OCI-LY7 (cell line): ENCODE results near the gene GBP3. TPM values are rescaled to one million over a fixed set of nuclear protein-coding genes. Genes with fewer than 3 reads are reported as not detected.
"Not testable (repeated sequence)": the region's sequence is repeated elsewhere in the genome, so short reads cannot be mapped to it uniquely, and the experiment has no call there.

ENCODE experiments used
- BruUV-seq: library from RNA; stranded (reverse); fragments of 400-500 nt; replicated peaks from 2 replicates; lab custom pipeline; 2021; lab: Mats Ljungman, UMichigan
- CTCF ChIA-PET: fragments of 300-600 bp; sonication (Branson Sonifier 250); formaldehyde crosslinking; loops from one replicate; lab custom pipeline; 2022; ENCODE audit warnings: antibody characterized with exemption; ENCODE audit not compliant: unreplicated experiment; lab: Charles Lee
- POLR2A ChIA-PET: fragments of 300-600 bp; sonication (Branson Sonifier 250); formaldehyde crosslinking; loops from one replicate; lab custom pipeline; 2022; ENCODE audit warnings: antibody characterized with exemption; lab: Charles Lee
- DNase-seq: peaks from one replicate; pipeline ENCODE4 v3.0.0-alpha.2; 2015; ENCODE audit warnings: low spot score
- H2AFZ ChIP-seq: fragments of 200-600 bp; sonication (generic), shearing (Covaris generic); 2 replicates; pipeline ENCODE4 v1.6.1; 2014; ENCODE audit warnings: mild to moderate bottlenecking, antibody characterized with exemption, low read length, moderate library complexity
- H3K27ac ChIP-seq: fragments of 200-600 bp; sonication (generic); 2 replicates; pipeline ENCODE4 v1.5.1; 2014; ENCODE audit warnings: mixed run types, low read depth, mild to moderate bottlenecking, moderate library complexity, low read length, inconsistent platforms; ENCODE audit not compliant: poor library complexity, severe bottlenecking
- H3K36me3 ChIP-seq: fragments of 200-600 bp; sonication (generic); 2 replicates; pipeline ENCODE4 v1.6.1; 2014; ENCODE audit warnings: mild to moderate bottlenecking, antibody characterized with exemption, low read length, moderate library complexity, mixed read lengths; ENCODE audit not compliant: insufficient read depth
- H3K4me1 ChIP-seq: fragments of 200-600 bp; sonication (generic); 2 replicates; pipeline ENCODE4 v1.5.1; 2014; ENCODE audit warnings: mild to moderate bottlenecking, low read length; ENCODE audit not compliant: insufficient read depth, poor library complexity, severe bottlenecking
- H3K4me2 ChIP-seq: fragments of 200-600 bp; sonication (generic); 2 replicates; pipeline ENCODE4 v1.6.1; 2014; ENCODE audit warnings: mild to moderate bottlenecking, low read length
- H3K4me3 ChIP-seq: fragments of 200-600 bp; sonication (generic); 2 replicates; pipeline ENCODE4 v1.5.1; 2014; ENCODE audit warnings: mild to moderate bottlenecking, low read depth, low read length; ENCODE audit not compliant: poor library complexity, severe bottlenecking
- H3K79me2 ChIP-seq: fragments of 200-600 bp; sonication (generic); 2 replicates; pipeline ENCODE4 v1.6.1; 2016; ENCODE audit warnings: low read depth, mild to moderate bottlenecking, low read length, moderate library complexity, mixed read lengths; ENCODE audit not compliant: insufficient read depth
- H3K9me2 ChIP-seq: fragments of 200-600 bp; sonication (generic); 2 replicates; pipeline ENCODE4 v1.6.1; 2016; ENCODE audit warnings: mild to moderate bottlenecking, low read length, mixed read lengths; ENCODE audit not compliant: insufficient read depth
- H3K9me3 ChIP-seq: fragments of 200-600 bp; sonication (generic); 2 replicates; pipeline ENCODE4 v1.6.1; 2014; ENCODE audit warnings: mild to moderate bottlenecking, mixed run types, low read length, mixed read lengths
- H4K20me1 ChIP-seq: fragments of 200-600 bp; sonication (generic); 2 replicates; pipeline ENCODE4 v1.6.1; 2014; ENCODE audit warnings: mild to moderate bottlenecking, antibody characterized with exemption, low read length, moderate library complexity, mixed read lengths; ENCODE audit not compliant: insufficient read depth
- CTCF ChIP-seq: fragments of 200-600 bp; sonication (generic); conservative IDR thresholded peaks from 2 replicates; pipeline ENCODE4 v1.5.1; 2014; ENCODE audit warnings: mild to moderate bottlenecking, antibody characterized with exemption, low read length, moderate library complexity, mixed read lengths
- EZH2phosphoT487 ChIP-seq: fragments of 200-600 bp; sonication (generic); IDR thresholded peaks from 2 replicates; pipeline ENCODE4 v1.6.1; 2018; ENCODE audit warnings: low read depth, borderline replicate concordance, mild to moderate bottlenecking, mixed run types, antibody characterized with exemption, low read length, moderate library complexity, mixed read lengths
- intact Hi-C: fragments of 100-400 bp; cut with micrococcal nuclease; formaldehyde crosslinking; loops from one replicate; pipeline ENCODE4 v1.10.0; 2022; ENCODE audit not compliant: unreplicated experiment
- total RNA-seq, 2 experiments: library from RNA; depleted of rRNA in 1 of 2; stranded (reverse); fragments of >200 nt in 1 of 2; shearing (Covaris generic) in 1 of 2; gene quantifications; 2 replicates each; pipeline ENCODE4 v1.2.3, GENCODE V29; 2014 to 2022

The GBP3 gene
- total RNA-seq, 2 experiments from 2014 or later = 0.25 to 0.49 TPM

GRCh38 chr1:89049187-89049586 is 26.5 kb upstream of the GBP3 start:
- H3K27ac ChIP-seq, DNase-seq, H3K4me1 ChIP-seq, intact Hi-C loops, H3K36me3 ChIP-seq, POLR2A ChIA-PET, H3K9me2 ChIP-seq, H3K4me2 ChIP-seq, H3K4me3 ChIP-seq, H2AFZ ChIP-seq, H3K79me2 ChIP-seq, H3K9me3 ChIP-seq, CTCF ChIA-PET, BruUV-seq, H4K20me1 ChIP-seq: not testable (repeated sequence)

- Histone ChIP-seq H3K4me3 (no peak overlapping the region), H3K9me3 (no peaks in the 10 kb centered on the region), H3K4me2 (no peak overlapping the region), H3K9me2 (no peaks in the 10 kb centered on the region), H3K27ac (no peak overlapping the region), H3K4me1 (no peaks in the 10 kb centered on the region), H2AFZ (no peak overlapping the region), H3K36me3 (no peaks in the 10 kb centered on the region), H4K20me1 (no peaks in the 10 kb centered on the region), H3K79me2 (no peaks in the 10 kb centered on the region)
- DNase-seq = no peak
- BruUV-seq = no TSS peak
- ChIA-PET POLR2A (no interaction called here), CTCF (no interaction called here)
- intact Hi-C loops = no loop called here
- TF ChIP-seq EZH2phosphoT487 (no peak), CTCF (no peak)
These were observed 25.1 kb upstream of the GBP3 start for GRCh38 chr1:89047734-89048133.

GRCh38 chr1:89046318-89047183 is 23.9 kb upstream of the GBP3 start:
- not testable (repeated sequence) for DNase-seq

More at GRCh38 chr1:89046318-89047183, 23.9 kb upstream of the GBP3 start:
- H3K4me3 ChIP-seq, H3K27ac ChIP-seq, H3K4me2 ChIP-seq, H3K9me2 ChIP-seq, POLR2A ChIA-PET, H3K36me3 ChIP-seq, H3K79me2 ChIP-seq, H3K9me3 ChIP-seq, H4K20me1 ChIP-seq, intact Hi-C loops, H2AFZ ChIP-seq, CTCF ChIA-PET, BruUV-seq, H3K4me1 ChIP-seq: not testable (repeated sequence)
